H1 (cell line): ENCODE data around the gene GZMA. TPM values are rescaled to one million over a fixed set of nuclear protein-coding genes. Genes with fewer than 3 reads are reported as not detected.
A peak's percentile ranks its signal among the peaks of the same experiment; 100 is the strongest.

Experiments used
- CTCF ChIA-PET: fragments of 300-600 bp; sonication (Branson Sonifier 250); formaldehyde crosslinking; loops from one replicate; lab custom pipeline; 2021; ENCODE audit not compliant: partially characterized antibody; lab: Charles Lee
- POLR2A ChIA-PET: fragments of 300-600 bp; sonication (Branson Sonifier 250); formaldehyde crosslinking; loops from one replicate; lab custom pipeline; 2021; ENCODE audit warnings: inconsistent platforms; ENCODE audit not compliant: partially characterized antibody; lab: Charles Lee
- DNase-seq, 2 experiments: peaks; one replicate each; pipeline versions ENCODE4 v3.0.0 to v3.0.0-alpha.2; 2010 to 2022; ENCODE audit warnings: low spot score in 2 of 2, low read depth in 1 of 2, mixed read lengths in 1 of 2
- FAIRE-seq: peaks from 2 replicates; lab custom pipeline; 2011; peaks lifted over from hg19 to GRCh38; lab: Jason Lieb, UNC
- H2AFZ ChIP-seq: 2 replicates; pipeline ENCODE4 v1.8.1; 2012; ENCODE audit warnings: low read length, inconsistent platforms
- H2AK5ac ChIP-seq: 2 replicates; pipeline ENCODE4 v1.6.1; 2013; ENCODE audit warnings: low read depth, low read length
- H2BK120ac ChIP-seq: replicated peaks from 2 replicates; pipeline ENCODE3; 2013; ENCODE audit warnings: low read depth, low read length, inconsistent platforms
- H2BK12ac ChIP-seq: 2 replicates; pipeline ENCODE4 v1.6.1; 2013; ENCODE audit warnings: low read depth, low read length
- H2BK15ac ChIP-seq: 2 replicates; pipeline ENCODE4 v1.6.1; 2013; ENCODE audit warnings: low read length
- H2BK20ac ChIP-seq: 2 replicates; pipeline ENCODE4 v1.6.1; 2013; ENCODE audit warnings: low read length
- H2BK5ac ChIP-seq: 2 replicates; pipeline ENCODE4 v1.6.1; 2013; ENCODE audit warnings: low read depth, low read length
- H3K14ac ChIP-seq: 2 replicates; pipeline ENCODE4 v1.6.1; 2013; ENCODE audit warnings: inconsistent platforms; ENCODE audit not compliant: insufficient read length
- H3K18ac ChIP-seq: 2 replicates; pipeline ENCODE4 v1.6.1; 2013; ENCODE audit warnings: low read length; ENCODE audit errors: extremely low read depth
- H3K23ac ChIP-seq: 2 replicates; pipeline ENCODE4 v1.6.1; 2013; ENCODE audit warnings: inconsistent platforms; ENCODE audit not compliant: insufficient read length
- H3K23me2 ChIP-seq: 2 replicates; pipeline ENCODE4 v1.6.1; 2013; ENCODE audit warnings: low read depth, low read length
- H3K27ac ChIP-seq: 2 replicates; pipeline ENCODE4 v1.6.1; 2011; ENCODE audit warnings: low read depth, low read length, inconsistent platforms
- H3K27me3 ChIP-seq, 4 experiments: replicated peaks in 1 of 4; 1 replicate in 1 of 4; 2 replicates in 3 of 4; pipeline versions ENCODE4 v1.6.1 to v1.8.1; 2011 to 2013; ENCODE audit warnings: low read length in 3 of 4, mild to moderate bottlenecking in 3 of 4, inconsistent platforms in 2 of 4, mixed read lengths in 2 of 4, moderate library complexity in 1 of 4; ENCODE audit not compliant: control insufficient read depth in 3 of 4, insufficient read depth in 3 of 4; ENCODE audit errors: extremely low read depth in 1 of 4
- H3K36me3 ChIP-seq, 4 experiments: 2 replicates each; pipeline versions ENCODE4 v1.6.1 to v1.8.1; 2011 to 2013; ENCODE audit warnings: mild to moderate bottlenecking in 4 of 4, low read length in 3 of 4, moderate library complexity in 2 of 4, control low read depth in 1 of 4, inconsistent platforms in 1 of 4; ENCODE audit not compliant: insufficient read depth in 4 of 4, control insufficient read depth in 2 of 4
- H3K4ac ChIP-seq: replicated peaks from 2 replicates; pipeline ENCODE3; 2013; ENCODE audit warnings: low read length, low read depth, mixed read lengths, inconsistent platforms; ENCODE audit not compliant: insufficient read length
- H3K4me1 ChIP-seq, 4 experiments: replicated peaks in 1 of 4; 1 replicate in 1 of 4; 2 replicates in 3 of 4; pipeline versions ENCODE4 v1.6.1 to v1.8.1; 2011 to 2013; ENCODE audit warnings: low read length in 3 of 4, inconsistent platforms in 2 of 4, mixed read lengths in 1 of 4; ENCODE audit not compliant: insufficient read depth in 4 of 4, control insufficient read depth in 3 of 4
- H3K4me2 ChIP-seq, 2 experiments: 2 replicates each; pipeline versions ENCODE4 v1.6.1 to v1.8.1; 2011 to 2013; ENCODE audit warnings: low read depth in 2 of 2, low read length in 2 of 2, control low read depth in 1 of 2, inconsistent platforms in 1 of 2, mild to moderate bottlenecking in 1 of 2; ENCODE audit not compliant: insufficient read depth in 1 of 2
- H3K4me3 ChIP-seq, 4 experiments: fragments of 200-600, 300-600 bp in 1 of 4; sonication (generic), shearing (Covaris generic), sonication (Bioruptor Twin) in 1 of 4; 2 replicates each; pipeline versions ENCODE4 v1.5.1 to v1.8.1; 2011 to 2016; ENCODE audit warnings: low read length in 4 of 4, low read depth in 3 of 4, control low read depth in 2 of 4, inconsistent platforms in 2 of 4, mild to moderate bottlenecking in 2 of 4, mixed read lengths in 1 of 4, moderate library complexity in 1 of 4; ENCODE audit not compliant: insufficient read depth in 2 of 4; ENCODE audit errors: extremely low read depth in 1 of 4
- H3K56ac ChIP-seq: replicated peaks from 2 replicates; pipeline ENCODE3; 2013; ENCODE audit warnings: low read depth, mild to moderate bottlenecking, mixed read lengths, low read length, inconsistent platforms; ENCODE audit not compliant: insufficient read length
- H3K79me1 ChIP-seq: 2 replicates; pipeline ENCODE4 v1.6.1; 2013; ENCODE audit warnings: low read depth, low read length, control low read depth
- H3K79me2 ChIP-seq, 2 experiments: 2 replicates each; pipeline versions ENCODE4 v1.6.1 to v1.8.1; 2012 to 2013; ENCODE audit warnings: low read length in 2 of 2, mild to moderate bottlenecking in 2 of 2, inconsistent platforms in 1 of 2; ENCODE audit not compliant: insufficient read depth in 2 of 2, control insufficient read depth in 1 of 2
- H3K9ac ChIP-seq, 4 experiments: replicated peaks in 1 of 4; 1 replicate in 1 of 4; 2 replicates in 3 of 4; pipeline versions ENCODE4 v1.6.1 to v1.8.1; 2011 to 2013; ENCODE audit warnings: low read depth in 3 of 4, low read length in 3 of 4, control low read depth in 2 of 4, mild to moderate bottlenecking in 2 of 4, moderate library complexity in 2 of 4, inconsistent platforms in 1 of 4; ENCODE audit errors: extremely low read depth in 1 of 4
- H3K9me3 ChIP-seq, 2 experiments: 2 replicates each; pipeline versions ENCODE4 v1.6.1 to v1.8.1; 2012 to 2013; ENCODE audit warnings: mild to moderate bottlenecking in 2 of 2, moderate library complexity in 2 of 2, control low read depth in 1 of 2, inconsistent platforms in 1 of 2, low read depth in 1 of 2, low read length in 1 of 2, mixed read lengths in 1 of 2; ENCODE audit not compliant: insufficient read depth in 2 of 2
- H4K20me1 ChIP-seq, 2 experiments: replicated peaks in 1 of 2; 2 replicates each; pipeline versions ENCODE3 to v1.8.1; 2011 to 2013; ENCODE audit warnings: inconsistent platforms in 2 of 2, low read length in 2 of 2, mild to moderate bottlenecking in 1 of 2; ENCODE audit not compliant: insufficient read depth in 2 of 2, control insufficient read depth in 1 of 2
- H4K5ac ChIP-seq: 2 replicates; pipeline ENCODE4 v1.6.1; 2013; ENCODE audit warnings: low read length, low read depth, mixed read lengths, inconsistent platforms; ENCODE audit not compliant: insufficient read length
- H4K8ac ChIP-seq: 2 replicates; pipeline ENCODE4 v1.8.0; 2013; ENCODE audit warnings: mild to moderate bottlenecking, moderate library complexity, low read length, inconsistent platforms; ENCODE audit not compliant: insufficient read depth; ENCODE audit errors: extremely low read depth
- H4K91ac ChIP-seq: replicated peaks from 2 replicates; pipeline ENCODE3; 2013; ENCODE audit warnings: low read length, mixed read lengths, inconsistent platforms; ENCODE audit not compliant: insufficient read length
- ATF2 ChIP-seq: IDR thresholded peaks from 2 replicates; pipeline ENCODE4 v1.6.1; 2012; ENCODE audit warnings: low read length, inconsistent platforms
- CREB1 ChIP-seq: IDR thresholded peaks from 2 replicates; pipeline ENCODE4 v1.6.1; 2012; ENCODE audit warnings: inconsistent platforms
- EZH2 ChIP-seq: fragments of 200-600 bp; sonication (generic); IDR thresholded peaks from 2 replicates; pipeline ENCODE4 v1.7.1; 2012; ENCODE audit warnings: low read depth, mild to moderate bottlenecking, moderate library complexity, low read length, inconsistent platforms; ENCODE audit not compliant: severe bottlenecking
- KDM1A ChIP-seq: fragments of 200-600, 300-600 bp; sonication (generic); IDR thresholded peaks from 2 replicates; pipeline ENCODE4 v1.7.1; 2016; ENCODE audit warnings: mild to moderate bottlenecking, low read length, borderline replicate concordance
- POLR2A ChIP-seq, 2 experiments: IDR thresholded peaks; 1 replicate in 1 of 2; 2 replicates in 1 of 2; pipeline ENCODE4 v1.6.1; 2011; ENCODE audit warnings: low read depth in 2 of 2, low read length in 2 of 2, mild to moderate bottlenecking in 2 of 2; ENCODE audit errors: control extremely low read depth in 1 of 2
- POU5F1 ChIP-seq: IDR thresholded peaks from 2 replicates; pipeline ENCODE4 v1.6.1; 2011; ENCODE audit warnings: low read depth, mild to moderate bottlenecking, low read length, moderate library complexity
- SIX5 ChIP-seq: IDR thresholded peaks from 2 replicates; pipeline ENCODE4 v1.6.1; 2011; ENCODE audit warnings: mild to moderate bottlenecking, low read depth, low read length
- SUZ12 ChIP-seq: fragments of 200-600 bp; sonication (generic); IDR thresholded peaks from 2 replicates; pipeline ENCODE4 v1.6.1; 2012; ENCODE audit warnings: mild to moderate bottlenecking, inconsistent platforms, low read length, moderate library complexity, mixed read lengths
- TAF7 ChIP-seq: optimal IDR thresholded peaks from 2 replicates; pipeline ENCODE3; 2011; ENCODE audit warnings: low read depth, mild to moderate bottlenecking, inconsistent platforms, low read length, moderate library complexity, borderline replicate concordance
- WGBS, 2 experiments: shearing (Covaris generic) in 1 of 2; methylation state at CpG; one replicate each; pipeline versions ENCODE4 v1.1.6 to v1.1.7; 2013 to 2015; ENCODE audit warnings: low lambda C conversion rate in 2 of 2, mixed read lengths in 2 of 2, inconsistent platforms in 1 of 2, low coverage in 1 of 2, missing lambda C conversion rate in 1 of 2; ENCODE audit not compliant: insufficient replicate concordance in 2 of 2, insufficient coverage in 1 of 2, insufficient read length in 1 of 2; ENCODE audit errors: extremely low coverage in 1 of 2, missing lambda C conversion rate in 1 of 2; 5-methylcytosine and 5-hydroxymethylcytosine counted together
- polyA plus RNA-seq, 7 experiments: library from polyadenylated mRNA; depleted of rRNA in 3 of 7; stranded (reverse) in 5 of 7; unstranded in 2 of 7; fragments of >200 nt in 5 of 7; fragments of 200-250 nt in 2 of 7; gene quantifications; 1 replicate in 5 of 7; 2 replicates in 1 of 7; 4 replicates in 1 of 7; pipeline versions ENCODE4 v1.2.1 to v1.2.3, GENCODE V29; 2011 to 2013; ENCODE audit warnings: missing spikeins in 2 of 7, mixed read lengths in 2 of 7
- total RNA-seq: library from RNA; stranded (reverse); fragmentation: NEBNext Ultra II Directional; extraction: Animal tissue kit (Norgen Biotek cat#: 25700); gene quantifications from 2 replicates; pipeline ENCODE4 v1.2.1, GENCODE V29; 2021
- TF ChIP-seq, protein P1 (sequence below): IDR thresholded peaks from 2 replicates; pipeline ENCODE4 v1.6.1; 2012; ENCODE audit warnings: inconsistent platforms
- TF ChIP-seq, protein P2 (sequence below): IDR thresholded peaks from 2 replicates; pipeline ENCODE4 v1.6.1; 2011; ENCODE audit warnings: low read length, improper control_type of control experiment

GZMA gene
- total and polyA plus RNA-seq, 2 of the 8 experiments (the other 6 are each of a cell fraction or from before 2014, with no cell fraction given) = not detected

DNA sequence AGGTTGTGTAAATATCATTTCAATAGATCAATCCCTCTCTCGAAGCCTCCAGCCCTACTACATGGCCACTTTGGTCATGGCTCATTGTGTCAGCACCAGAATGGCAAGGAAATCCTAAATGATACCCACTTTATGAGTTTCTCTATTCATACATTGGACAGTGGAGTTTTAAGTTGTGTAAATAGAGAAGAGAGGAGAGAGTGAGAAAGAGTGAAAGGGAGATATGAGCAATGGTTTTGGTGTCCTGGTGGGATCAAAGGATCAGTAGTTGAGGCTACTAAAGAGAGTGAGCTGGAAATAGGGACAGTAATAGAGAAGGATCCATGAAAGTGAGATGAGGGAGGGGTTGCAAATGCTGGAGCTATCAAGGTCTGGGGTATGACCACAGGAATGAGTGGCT is 31.5 kb upstream of the GZMA start:
- H3K27me3 ChIP-seq = no peaks in the 10 kb centered on the region
- CTCF ChIA-PET = interaction anchor here (1.7 to 2.1 kb wide), 2 partner anchors 34 to 127 kb away, joined by 4 to 6 read pairs; no protein-coding TSS in a partner anchor
- TF ChIP-seq, protein P1, sequence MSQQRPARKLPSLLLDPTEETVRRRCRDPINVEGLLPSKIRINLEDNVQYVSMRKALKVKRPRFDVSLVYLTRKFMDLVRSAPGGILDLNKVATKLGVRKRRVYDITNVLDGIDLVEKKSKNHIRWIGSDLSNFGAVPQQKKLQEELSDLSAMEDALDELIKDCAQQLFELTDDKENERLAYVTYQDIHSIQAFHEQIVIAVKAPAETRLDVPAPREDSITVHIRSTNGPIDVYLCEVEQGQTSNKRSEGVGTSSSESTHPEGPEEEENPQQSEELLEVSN = no peak
- no peak for TF ChIP-seq KDM1A
- no peak for TF ChIP-seq SUZ12
- TF ChIP-seq EZH2 = no peak
- no peak for TF ChIP-seq TAF7
- TF ChIP-seq POU5F1 = no peak
- TF ChIP-seq CREB1 = no peak
- TF ChIP-seq, protein P2, sequence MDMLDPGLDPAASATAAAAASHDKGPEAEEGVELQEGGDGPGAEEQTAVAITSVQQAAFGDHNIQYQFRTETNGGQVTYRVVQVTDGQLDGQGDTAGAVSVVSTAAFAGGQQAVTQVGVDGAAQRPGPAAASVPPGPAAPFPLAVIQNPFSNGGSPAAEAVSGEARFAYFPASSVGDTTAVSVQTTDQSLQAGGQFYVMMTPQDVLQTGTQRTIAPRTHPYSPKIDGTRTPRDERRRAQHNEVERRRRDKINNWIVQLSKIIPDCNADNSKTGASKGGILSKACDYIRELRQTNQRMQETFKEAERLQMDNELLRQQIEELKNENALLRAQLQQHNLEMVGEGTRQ = no peak
- TF ChIP-seq POLR2A (IDR thresholded peaks at IDR 0.05; ENCODE audit: control extremely low read depth in 1 of 2, low read depth in 2 of 2, low read length in 2 of 2) = no peak
- no peak for TF ChIP-seq SIX5
- TF ChIP-seq ATF2 = no peak

More for the DNA sequence above, 31.5 kb upstream of the GZMA start:
- no peak overlapping the region for H2BK120ac ChIP-seq
- 100% methylated on average over 1 of the region's 1 CpG; no CpG with 5 or more reads in 1 of the 2 experiments for WGBS, 2 experiments
- FAIRE-seq (no peak), DNase-seq (no peak)
- no peaks in the 10 kb centered on the region for H3K79me1 ChIP-seq
- H3K9me3 ChIP-seq = no peaks in the 10 kb centered on the region
- no peak overlapping the region for H3K4ac ChIP-seq
- no peaks in the 10 kb centered on the region for H4K20me1 ChIP-seq
- H4K5ac ChIP-seq = no peak overlapping the region
- no peak overlapping the region for H2BK20ac ChIP-seq
- no peak overlapping the region for H2BK15ac ChIP-seq
- no peaks in the 10 kb centered on the region for H3K36me3 ChIP-seq
- no peak overlapping the region for H4K91ac ChIP-seq
- H2BK12ac ChIP-seq = no peak overlapping the region
- no peak overlapping the region for H2BK5ac ChIP-seq
- H3K4me3 ChIP-seq = no peak overlapping the region
- H2AFZ ChIP-seq = 0 out of 2 replicates have a peak overlapping the region, but pooled peaks have one; percentile 16
- 0 out of 2 replicates have a peak, but pooled peaks cover 1% of the 10 kb centered on the region for H3K23me2 ChIP-seq
- H3K79me2 ChIP-seq = no peaks in the 10 kb centered on the region
- H4K8ac ChIP-seq = no peak overlapping the region
- H3K4me2 ChIP-seq = no peak overlapping the region
- POLR2A ChIA-PET = no interaction called here
- H3K27ac ChIP-seq = no peak overlapping the region
- no peak overlapping the region for H3K14ac ChIP-seq
- H3K18ac ChIP-seq = no peak overlapping the region
- H3K4me1 ChIP-seq = no peaks in the 10 kb centered on the region
- no peak overlapping the region for H2AK5ac ChIP-seq
- H3K23ac ChIP-seq = no peak overlapping the region
- H3K9ac ChIP-seq = no peak overlapping the region
- H3K56ac ChIP-seq = no peak overlapping the region
